Stimulated activated CD4-positive, alpha-beta T cell treated with anti-CD3 and anti-CD28 coated beads, Interleukin-1b, Interleukin-23, amount 100 ng/mL, for 4 hours (primary cell): ENCODE measurements around the gene FARS2.
"Not testable (repeated sequence)": the region's sequence is repeated elsewhere in the genome, so short reads cannot be mapped to it uniquely, and the experiment has no call there.

Source experiments
- DNase-seq, 2 donors: peaks; one replicate each; pipeline ENCODE4 v3.0.0-alpha.2; 2020; ENCODE audit warnings: low read depth in 2 of 2

Gene FARS2

DNA sequence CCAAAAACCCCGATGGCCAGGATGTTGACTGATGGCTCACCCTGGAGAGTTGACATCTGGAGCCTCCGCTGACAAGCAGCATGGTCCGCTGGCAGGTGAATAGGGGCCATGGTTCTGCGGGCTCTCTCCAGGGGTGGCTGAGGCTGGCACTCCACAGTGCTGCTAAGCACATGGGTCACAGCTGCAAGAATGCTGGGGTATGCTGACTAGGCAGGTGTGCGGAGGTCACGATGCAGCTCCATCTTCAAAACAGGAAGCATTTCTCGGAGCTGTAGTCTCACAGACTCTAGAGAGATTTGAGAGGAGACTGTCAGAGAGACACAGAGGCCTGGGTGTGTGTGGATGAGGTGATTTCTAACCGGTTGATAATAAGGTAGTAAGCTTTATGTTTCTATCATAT lies 403.9 kb downstream of the FARS2 start:
- no peak for DNase-seq

DNA sequence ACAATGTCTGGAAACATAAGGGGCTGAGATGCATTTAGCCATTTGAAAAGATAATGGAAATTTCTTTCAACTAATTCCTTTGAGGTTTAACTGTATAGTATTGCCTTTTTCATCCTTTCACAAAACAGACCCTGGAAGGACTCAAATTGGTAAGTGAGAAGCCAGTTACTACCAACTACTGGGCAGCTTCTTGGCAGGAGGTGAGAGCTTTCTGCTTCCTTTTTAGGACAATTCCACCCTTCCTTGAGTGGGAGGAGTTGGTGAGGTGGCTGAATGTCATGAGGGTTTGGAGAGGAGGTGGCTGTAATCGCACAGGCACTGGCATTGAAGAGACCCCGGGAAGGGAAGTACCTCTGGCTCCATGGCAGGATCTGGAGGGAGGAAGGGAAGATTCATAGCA lies 404.4 kb downstream of the FARS2 start:
- no peak for DNase-seq

DNA sequence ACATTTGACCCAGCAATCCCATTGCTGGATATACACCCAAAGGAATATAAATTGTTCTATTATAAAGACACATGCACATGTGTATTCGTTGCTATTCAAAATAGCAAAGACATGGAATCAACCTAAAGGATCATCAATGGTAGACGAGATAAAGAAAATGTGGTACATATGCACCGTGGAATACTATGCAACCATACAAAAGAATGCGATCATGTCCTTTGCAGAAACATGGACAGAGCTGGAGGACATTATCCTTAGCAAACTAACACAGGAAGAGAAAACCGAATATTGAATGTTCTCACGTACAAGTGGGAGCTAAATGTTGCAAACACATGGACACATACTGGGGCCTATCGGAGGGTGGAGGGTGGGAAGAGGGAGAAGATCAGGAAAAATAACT lies 405.4 kb downstream of the FARS2 start:
- DNase-seq, result no peak

DNA sequence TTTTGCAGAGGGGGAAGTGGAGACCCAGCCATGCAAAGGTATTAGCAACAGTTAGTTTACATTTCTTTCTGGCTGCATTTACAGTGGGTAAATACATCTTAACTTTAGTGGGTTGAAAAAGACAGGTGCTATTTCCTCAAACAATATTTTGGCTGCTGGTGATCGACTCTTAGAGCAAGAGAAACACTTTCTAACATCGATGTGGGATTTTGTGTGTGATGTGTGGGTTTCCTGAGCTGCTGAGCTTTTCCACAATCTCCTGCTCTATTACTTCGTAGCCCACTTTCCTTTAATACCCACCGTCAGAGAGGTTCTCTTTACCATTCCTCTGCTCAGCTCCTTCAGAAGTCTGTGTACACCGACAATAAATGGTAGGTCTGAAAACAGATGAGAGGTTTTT lies 406.4 kb downstream of the FARS2 start:
- DNase-seq, result no peak

DNA sequence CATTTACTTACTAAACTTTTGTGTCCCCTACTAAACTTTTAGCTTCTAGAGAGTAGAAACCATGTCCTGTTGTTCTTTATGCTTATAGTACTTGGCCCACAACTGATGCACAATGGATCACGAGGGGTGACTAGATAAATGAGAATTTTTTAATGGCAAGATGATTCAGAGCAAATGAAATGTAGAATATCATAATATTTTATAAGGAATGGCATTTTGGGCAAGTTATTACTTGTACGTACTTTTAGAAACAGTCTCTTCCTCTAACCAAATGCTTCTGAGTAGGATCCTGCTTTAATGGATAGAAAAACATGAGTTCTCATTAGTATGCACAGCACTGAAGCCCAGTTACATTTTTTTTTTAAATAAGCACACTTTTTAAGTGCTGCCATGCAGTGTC lies 409.1 kb downstream of the FARS2 start:
- no peak for DNase-seq

DNA sequence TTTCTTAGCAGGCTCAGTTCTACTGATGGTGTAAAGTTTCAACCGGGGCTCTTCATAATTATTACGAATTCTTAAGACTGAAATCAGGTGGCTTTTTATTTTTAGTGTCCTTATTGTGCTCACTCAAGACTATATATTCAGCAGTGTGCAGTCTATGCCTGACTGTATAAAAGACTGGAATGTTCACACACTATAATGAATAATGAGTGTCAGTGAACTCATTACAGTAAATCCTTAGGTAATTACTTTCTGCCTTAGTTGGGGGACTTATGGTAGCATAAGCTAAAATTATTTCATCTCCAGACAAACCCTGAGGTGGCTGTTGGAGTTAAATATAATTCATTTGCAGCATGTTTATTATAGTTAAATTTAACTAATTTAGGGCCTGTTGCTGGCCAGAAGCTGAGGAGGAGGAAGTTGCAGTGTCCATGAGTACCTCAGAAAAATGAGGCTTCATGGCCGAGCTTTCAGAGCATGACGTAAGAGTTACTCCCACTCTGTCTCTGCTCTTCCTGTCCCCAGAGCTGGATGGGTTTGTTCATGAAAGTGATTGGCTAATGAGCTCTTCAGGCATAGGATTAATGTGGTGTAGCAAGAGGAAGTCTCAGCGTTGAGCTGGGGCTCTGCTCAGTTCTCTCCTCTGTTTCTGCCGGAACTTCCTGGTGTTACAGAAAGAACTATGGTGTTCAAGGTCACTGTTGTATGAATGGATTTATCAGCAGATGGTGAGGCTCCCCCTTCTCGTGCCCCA lies 409.7 kb downstream of the FARS2 start:
- DNase-seq, result no peak

DNA sequence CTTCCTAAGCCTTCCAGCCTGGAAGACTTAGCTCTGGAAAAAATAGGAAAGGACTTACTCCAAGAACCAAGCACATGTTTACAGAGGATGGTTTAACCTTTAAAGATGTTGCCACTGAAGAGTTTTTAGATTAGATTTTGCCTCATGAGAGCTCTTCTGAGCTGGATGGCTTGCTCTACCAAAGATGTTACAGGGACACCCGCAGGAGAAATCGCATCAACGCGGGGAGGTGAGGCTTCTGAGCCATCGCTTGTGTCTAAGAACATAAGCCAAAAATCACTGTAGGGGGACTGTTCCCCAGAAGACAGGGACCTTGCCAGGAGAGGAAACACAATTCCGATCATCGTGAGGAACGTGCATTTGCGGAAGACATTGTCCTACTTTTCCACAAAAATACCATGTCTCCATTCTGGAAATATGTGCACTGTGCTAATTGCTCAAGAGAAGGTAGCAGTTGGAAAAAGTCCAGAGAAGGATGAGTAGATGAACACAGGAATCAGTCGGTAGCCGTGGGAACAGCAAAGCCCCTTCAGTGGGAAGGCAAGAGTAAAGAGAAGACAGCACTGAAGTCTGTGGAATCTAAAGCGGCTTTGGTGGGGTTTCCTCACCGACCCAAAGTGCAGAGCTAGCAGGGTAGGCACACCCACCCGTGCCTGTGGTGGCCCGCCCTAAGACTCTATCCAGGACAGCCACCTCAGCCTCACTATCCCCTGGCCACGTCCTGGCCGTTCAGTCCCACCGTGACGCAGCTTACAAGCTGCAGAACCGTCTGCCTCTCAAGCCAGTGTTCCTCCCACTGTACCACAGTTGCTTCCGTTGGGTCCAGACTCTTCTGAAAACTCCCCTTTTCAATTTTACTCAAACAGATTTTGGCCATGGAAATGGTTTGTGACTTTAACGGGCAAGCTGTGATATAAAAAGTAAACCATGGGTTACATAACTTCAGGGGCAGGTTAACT lies 410.6 kb downstream of the FARS2 start:
- DNase-seq, result no peak

DNA sequence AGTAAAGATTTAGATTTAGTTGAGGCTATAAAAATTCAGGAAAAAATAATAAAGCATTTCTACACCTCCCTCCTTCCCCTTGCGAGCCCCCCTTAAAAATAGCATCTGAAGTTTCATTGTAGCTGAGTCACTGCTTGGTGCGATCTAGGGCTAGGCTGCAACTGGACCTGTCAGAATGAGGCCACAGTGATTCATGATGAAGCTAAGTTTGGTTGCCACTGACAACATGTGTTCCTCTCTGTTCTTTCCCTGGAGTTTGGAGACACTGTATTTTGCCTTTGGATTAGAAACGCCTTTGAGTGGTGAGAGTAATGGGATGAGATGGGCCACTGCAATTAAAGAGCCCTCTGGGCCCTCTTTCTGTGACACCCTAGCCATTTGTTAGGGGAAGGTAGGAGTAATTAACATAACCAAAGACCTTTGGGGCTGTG lies 411.3 kb downstream of the FARS2 start:
- DNase-seq, result no peak

DNA sequence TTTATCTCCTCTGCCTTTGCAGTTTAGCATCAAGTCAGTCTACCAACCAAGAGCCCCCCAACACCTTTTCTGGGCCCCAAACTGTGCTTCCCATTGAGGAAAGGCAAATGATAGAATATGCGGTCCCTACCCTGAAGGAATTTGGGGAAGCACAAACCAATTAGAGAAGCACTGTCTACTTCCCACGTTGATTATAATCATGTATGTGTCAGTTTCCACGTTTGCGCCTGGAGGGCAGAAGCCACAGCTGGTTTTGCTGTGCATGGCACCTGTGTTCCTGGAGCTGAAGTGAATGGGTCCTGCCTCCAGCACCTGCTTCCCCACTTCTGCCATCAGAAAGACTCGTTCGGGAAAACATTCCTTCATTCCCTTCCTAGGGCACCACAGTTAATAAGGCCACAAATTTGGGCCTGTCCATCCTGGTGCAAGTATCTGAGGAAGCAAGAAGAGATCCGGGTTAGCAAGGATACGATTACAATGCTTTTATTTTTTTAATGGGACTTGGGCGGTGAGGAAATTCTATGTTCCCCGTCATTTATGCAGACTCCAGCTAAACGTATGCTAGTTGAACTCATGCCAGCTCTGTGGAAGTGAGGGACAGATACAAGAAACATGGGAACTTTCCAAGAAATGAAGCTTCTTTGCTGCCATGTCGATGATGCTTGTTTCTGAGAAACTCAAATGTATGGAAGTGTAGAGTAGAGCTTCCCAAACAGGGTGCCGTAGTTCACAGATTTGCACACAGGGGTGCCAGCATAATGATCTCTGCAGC lies 411.9 kb downstream of the FARS2 start:
- no peak for DNase-seq

DNA sequence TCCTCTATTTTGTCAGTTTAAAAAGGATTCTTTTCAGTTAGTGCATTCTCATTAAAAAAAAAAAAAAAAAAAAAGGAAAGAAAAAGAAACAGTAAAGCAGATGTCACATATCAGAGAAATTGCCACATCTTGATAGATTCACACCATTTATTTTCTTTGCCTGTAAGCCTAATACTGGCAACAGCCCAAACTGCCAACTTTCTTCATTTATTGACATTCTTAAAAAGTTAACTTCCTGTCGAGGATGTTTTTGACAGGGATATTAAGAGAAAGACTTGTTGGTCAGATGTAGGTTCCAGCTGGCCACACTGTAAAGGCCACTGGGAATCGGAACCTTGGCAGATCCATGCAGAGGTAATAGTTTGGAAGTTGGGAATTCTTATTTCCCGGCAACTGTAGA lies 412.8 kb downstream of the FARS2 start:
- no peak for DNase-seq

DNA sequence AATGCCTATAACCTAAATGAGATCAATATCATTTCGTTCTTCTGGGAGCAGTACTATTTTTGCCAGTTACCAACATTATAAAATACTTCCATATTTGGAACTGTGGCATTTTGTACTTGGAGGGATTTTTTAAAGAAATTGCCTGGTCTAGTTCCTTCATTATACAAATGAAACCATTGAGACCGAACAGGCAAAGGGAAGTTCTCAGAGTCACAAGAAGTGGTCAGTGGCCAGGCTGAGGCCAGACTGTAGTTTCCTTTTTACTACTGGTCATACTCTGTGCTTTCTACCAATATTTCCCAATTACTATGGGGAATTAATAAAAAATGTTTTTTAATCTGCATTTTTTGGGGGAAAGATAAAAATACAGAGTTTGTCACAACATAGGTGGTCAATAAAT lies 413.4 kb downstream of the FARS2 start:
- no peak for DNase-seq

DNA sequence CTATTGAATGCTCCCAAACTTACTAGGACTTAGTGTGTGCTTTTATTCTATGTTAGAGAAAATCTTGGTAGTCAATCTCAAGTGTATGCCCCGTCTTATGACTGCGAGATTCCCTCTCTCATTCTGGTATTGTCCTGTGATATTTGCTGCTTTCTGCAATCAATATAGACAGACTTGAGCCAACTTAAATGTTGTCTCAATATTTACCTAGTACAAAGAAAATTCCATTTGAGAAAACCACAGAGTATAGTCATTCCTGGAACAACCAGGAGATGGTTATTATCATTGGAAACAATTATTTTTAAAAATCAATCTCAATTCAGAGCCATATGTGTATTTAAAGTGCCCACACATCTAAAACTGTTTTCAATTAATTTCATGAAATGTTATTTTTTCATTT lies 415.4 kb downstream of the FARS2 start:
- DNase-seq, result no peak

DNA sequence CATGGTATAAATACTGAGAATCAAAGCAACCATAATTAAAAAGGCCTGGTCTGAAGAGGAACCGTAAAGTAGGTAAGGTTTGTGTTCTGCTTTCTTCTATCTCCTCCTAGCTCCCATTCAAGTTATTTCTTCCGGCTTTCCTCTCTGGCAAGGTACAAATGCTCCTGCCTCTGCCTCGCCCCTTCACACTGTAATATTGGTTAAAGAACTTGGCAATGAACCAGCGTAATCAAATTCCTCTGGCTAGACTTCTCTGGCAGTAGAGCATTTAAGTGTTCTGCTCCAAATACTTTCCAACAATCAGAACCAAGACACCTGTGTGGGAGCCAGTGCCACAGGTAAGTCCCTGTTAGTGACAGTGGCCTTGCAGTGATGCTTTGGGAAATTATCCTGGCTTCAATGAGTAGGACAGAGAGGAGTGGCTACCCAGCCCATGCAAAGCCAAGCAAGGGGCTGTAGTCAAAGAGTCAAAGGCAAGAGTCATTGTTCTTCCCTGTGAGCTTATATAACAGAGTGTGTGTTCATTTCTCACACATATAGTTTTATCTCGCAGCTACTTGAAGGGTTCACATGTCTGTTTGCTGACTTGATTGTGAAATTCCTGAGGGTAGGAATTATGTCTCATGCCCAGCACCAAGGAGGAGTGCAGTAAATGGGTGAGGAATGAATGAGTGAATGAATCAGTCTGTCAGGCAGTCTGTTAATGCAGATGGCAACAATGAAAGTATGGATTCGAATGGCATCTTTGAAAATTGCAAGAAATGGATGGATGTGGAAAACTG lies 416.1 kb downstream of the FARS2 start:
- DNase-seq, result no peak

DNA sequence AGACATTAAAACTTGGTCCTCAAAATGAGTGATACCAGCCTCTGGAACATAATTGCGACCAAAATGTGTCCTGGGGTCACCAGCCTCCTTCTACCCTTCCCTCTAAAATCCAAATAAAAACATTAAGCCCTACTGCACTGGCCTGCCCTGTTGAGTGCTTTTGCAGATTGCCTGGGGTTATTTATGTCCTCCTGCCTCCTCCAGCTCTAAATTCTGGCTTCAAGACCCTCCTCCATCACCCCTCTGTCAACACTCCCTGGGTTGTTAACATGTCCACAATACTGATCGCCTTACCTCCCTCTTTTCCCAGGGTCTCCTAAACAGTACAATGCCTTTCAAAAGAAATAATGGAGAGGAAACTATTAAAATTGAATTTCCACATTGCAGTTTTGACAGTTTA lies 418.0 kb downstream of the FARS2 start:
- no peak for DNase-seq

DNA sequence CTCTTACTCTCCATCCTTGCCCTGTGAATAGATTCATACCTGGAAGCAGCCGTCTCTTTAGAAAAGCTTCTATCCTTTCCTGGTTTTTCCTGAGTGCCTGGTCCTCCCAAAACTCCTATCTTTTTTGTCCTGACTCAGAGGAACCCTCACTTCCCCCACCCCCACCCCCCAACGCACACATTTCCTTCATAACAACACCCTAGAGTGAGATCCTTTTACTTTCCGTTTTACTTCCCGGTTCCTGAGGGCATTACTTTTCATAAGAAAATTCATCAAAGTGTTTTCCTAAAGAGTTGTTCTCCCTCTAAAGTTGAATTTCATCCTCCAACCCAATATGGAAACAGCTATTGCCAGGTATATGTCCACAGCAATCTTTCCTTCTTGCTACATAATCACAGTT lies 418.4 kb downstream of the FARS2 start:
- DNase-seq, result no peak

DNA sequence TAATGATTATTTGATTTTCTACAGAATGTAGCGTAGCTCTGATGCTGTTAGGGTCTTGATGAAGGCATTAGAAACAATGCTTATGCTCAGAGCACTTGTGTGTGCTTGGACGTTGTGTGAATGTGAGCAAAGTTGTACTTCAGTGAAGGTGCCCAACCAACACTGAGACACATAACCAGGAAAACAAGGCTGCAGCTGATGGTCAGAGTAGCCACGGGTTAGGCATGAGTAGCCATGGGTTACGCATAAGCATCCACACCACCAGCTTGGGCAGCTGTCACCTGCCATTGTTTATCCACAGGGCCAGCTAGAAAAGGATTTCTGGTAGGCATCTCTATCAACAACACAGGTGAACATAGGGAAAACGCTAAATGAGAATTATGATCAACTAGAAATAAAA lies 418.8 kb downstream of the FARS2 start:
- no peak for DNase-seq

DNA sequence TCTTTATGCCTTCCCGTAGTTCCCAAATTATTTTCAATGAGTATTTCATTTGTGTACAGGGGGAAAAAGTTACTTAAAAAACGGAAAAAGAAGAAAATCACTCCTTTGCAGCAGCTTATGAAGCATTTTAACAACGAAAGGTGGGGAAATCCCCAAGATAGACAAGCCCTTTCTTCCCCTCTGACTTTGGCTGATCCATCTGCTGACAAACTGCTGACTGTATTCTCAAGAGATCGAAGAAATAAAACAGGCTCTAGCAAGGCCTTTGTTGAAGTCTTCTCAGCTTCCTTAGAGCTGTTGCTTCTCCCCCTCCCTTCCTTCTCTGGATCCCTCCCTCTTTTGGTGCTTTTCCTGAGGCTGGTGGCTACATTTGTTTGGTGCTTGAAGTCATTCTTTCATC lies 420.2 kb downstream of the FARS2 start:
- DNase-seq, result no peak

DNA sequence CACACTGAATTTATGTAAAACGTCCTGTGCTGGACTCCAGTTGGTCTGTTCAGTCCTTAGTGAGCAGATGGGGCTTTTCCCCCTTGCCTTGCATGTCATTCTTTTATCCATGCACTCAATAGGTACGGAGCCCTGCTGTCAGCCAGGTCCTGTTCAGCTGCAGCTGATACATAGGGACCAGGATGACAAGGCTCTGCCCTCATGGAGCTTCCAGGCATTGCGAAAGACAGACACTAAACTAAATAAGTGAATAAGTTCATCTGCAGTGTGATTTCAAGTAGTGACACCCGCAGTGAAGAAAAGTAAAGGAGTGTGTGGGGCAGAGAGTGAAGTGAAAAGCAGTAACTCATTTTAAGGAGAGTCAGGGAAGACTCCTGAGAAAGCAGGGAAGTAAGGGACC lies 421.2 kb downstream of the FARS2 start:
- no peak for DNase-seq

DNA sequence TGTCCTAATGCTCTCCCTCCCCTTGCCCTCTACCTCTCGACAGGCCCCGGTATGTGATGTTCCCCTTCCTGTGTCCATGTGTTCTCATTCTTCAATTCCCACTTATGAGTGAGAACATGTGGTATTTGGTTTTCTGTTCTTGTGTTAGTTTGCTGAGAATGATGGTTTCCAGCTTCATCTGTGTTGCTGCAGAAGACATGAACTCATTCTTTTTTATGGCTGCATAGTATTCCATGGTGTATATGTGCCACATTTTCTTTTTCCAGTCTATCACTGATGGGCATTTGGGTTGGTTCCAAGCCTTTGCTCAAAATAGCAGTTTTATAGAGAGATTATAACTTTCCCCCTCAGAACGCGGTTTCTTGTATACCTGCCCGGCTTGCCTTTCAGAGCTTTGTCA lies 422.4 kb downstream of the FARS2 start:
- DNase-seq, result not testable (repeated sequence)

DNA sequence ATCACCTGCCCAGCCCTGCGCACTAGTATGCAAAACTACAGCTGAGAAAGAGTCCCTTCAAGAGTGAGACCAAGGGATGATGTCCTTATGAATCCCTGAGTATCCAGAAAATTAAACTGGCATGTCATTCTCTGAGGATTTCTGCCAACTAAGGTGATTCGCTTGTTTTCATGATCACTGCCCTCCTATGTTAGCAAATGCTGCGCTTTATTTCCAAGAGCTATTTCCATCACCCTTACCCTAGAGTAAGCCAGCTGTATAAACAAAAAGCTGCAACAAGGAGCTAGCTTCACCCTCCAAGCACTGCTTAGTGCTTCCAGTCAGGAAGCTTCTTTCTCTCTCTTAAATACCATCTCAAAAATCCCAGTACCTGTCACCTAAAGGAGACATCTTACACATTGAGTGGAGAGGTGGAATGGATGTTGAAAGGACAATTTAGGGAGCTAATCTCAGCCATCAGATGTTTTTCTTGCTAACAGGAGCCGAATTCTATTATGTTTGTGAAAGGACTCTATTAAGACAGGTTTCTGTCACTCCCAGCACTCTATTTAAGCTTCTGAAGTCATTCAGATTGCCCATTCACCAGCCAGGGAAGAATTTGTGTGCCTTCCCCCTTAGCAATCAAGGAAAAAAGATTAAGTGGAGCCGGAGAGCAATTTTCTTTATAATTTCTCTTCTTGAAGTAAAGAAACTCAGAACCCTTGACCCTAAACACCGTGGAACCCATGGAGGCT lies 423.2 kb downstream of the FARS2 start:
- DNase-seq, result no peak
